Thoracic aorta (tissue), 2 donors: ENCODE measurements around the gene VSIG8. TPM values are rescaled to one million over a fixed set of nuclear protein-coding genes. Genes with fewer than 3 reads are reported as not detected.

Experiments
- ATAC-seq: fragments of 150-250 bp; one replicate; pipeline ENCODE4 v1.8.0; 2017; ENCODE audit warnings: low read depth; ENCODE audit not compliant: insufficient number of reproducible peaks, low FRiP score
- DNase-seq: peaks from one replicate; pipeline ENCODE4 v3.0.0-alpha.2; 2020; ENCODE audit warnings: low spot score
- H3K27ac ChIP-seq, 2 donors: fragments of 200-600 bp; sonication (generic); 1 replicate in 1 of 2; 2 replicates in 1 of 2; pipeline ENCODE4 v1.5.1; 2016; ENCODE audit warnings: mild to moderate bottlenecking in 2 of 2, moderate library complexity in 2 of 2
- H3K27me3 ChIP-seq: fragments of 200-600 bp; sonication (generic); replicated peaks from 2 replicates; pipeline ENCODE4 v1.6.0; 2016; ENCODE audit warnings: mild to moderate bottlenecking; ENCODE audit not compliant: insufficient read depth
- H3K36me3 ChIP-seq: fragments of 200-600 bp; sonication (generic); one replicate; pipeline ENCODE4 v1.5.1; 2016
- H3K4me1 ChIP-seq, 2 donors: fragments of 200-600 bp; sonication (generic); 1 replicate in 1 of 2; 2 replicates in 1 of 2; pipeline versions ENCODE4 v1.5.1 to v1.6.0; 2016; ENCODE audit warnings: low read depth in 2 of 2, mild to moderate bottlenecking in 1 of 2; ENCODE audit not compliant: control insufficient read depth in 1 of 2
- H3K4me3 ChIP-seq: fragments of 200-600 bp; sonication (generic); 2 replicates; pipeline ENCODE4 v1.5.1; 2016; ENCODE audit warnings: mild to moderate bottlenecking
- H3K9me3 ChIP-seq: fragments of 200-600 bp; sonication (generic); 2 replicates; pipeline ENCODE4 v1.5.1; 2016
- total RNA-seq, 2 donors: library from RNA; depleted of rRNA; stranded (reverse); fragments of >200 nt; gene quantifications; one replicate each; pipeline versions ENCODE4 v1.1.0 to v1.2.3, GENCODE V29; 2016
- TF ChIP-seq, protein P1 (sequence below): fragments of 200-600 bp; sonication (generic); IDR thresholded peaks from one replicate; pipeline ENCODE4 v1.5.1; 2019; ENCODE audit warnings: antibody characterized with exemption

Gene VSIG8
- total RNA-seq, 2 donors from 2014 or later = not detected

DNA sequence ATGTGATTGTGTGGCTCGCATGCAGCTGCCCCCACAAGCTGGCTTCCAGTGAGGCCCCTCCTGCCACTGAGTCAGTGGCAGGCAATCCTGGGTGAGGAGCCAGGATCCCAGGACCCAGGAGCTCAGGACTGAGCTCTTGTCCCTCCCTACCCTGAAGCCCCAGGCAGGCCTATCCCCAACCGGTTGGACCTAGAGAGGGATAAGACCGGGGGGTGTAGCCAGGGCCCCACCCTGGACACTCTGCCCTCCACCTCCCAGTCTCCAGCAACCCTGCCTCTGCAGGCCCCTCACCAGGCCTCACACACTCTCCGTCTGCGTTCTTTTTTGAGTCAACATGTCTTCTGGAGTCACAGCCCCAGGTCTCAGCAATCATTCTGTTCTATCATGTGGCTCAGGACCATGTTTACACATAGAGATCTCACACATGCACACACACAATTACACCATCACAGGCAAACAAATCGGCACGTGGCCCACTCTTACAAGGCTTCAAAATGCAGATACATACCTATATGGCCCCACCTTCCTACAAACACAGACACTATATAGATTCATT, 2.6 kb downstream of the VSIG8 start:
- Histone ChIP-seq H3K27me3 (no peaks in the 10 kb centered on the region), H3K4me1 (peaks cover 0 to 12% of the 10 kb centered on the region in 2 donors), H3K36me3 (no peaks in the 10 kb centered on the region), H3K27ac (no peak overlapping the region), H3K9me3 (no peaks in the 10 kb centered on the region), H3K4me3 (no peak overlapping the region)
- TF ChIP-seq, protein P1, sequence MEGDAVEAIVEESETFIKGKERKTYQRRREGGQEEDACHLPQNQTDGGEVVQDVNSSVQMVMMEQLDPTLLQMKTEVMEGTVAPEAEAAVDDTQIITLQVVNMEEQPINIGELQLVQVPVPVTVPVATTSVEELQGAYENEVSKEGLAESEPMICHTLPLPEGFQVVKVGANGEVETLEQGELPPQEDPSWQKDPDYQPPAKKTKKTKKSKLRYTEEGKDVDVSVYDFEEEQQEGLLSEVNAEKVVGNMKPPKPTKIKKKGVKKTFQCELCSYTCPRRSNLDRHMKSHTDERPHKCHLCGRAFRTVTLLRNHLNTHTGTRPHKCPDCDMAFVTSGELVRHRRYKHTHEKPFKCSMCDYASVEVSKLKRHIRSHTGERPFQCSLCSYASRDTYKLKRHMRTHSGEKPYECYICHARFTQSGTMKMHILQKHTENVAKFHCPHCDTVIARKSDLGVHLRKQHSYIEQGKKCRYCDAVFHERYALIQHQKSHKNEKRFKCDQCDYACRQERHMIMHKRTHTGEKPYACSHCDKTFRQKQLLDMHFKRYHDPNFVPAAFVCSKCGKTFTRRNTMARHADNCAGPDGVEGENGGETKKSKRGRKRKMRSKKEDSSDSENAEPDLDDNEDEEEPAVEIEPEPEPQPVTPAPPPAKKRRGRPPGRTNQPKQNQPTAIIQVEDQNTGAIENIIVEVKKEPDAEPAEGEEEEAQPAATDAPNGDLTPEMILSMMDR = no peak
- no peak for ATAC-seq
- no peak for DNase-seq

DNA sequence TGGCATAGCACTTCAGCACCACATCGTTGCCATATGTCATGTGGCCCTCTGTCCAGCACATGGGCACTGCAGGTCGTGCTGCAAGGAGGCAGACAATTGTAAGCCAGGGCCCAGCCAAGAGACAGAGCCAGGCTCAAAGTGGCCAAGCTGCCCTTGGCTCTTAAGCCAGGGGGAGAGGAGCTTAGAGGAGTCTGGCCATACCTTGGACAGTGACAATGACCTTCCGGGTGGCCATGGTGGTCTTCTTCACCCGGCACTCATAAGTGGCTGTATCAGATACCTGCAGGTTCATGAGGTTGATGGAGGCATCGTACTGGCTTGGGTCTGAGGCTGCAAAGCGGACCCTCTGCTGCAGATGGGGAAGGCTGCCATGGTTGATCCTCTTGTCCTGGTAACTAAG, 4.6 kb downstream of the VSIG8 start:
- Histone ChIP-seq H3K9me3 (no peaks in the 10 kb centered on the region), H3K4me1 (peaks cover 0 to 21% of the 10 kb centered on the region in 2 donors), H3K27me3 (no peaks in the 10 kb centered on the region), H3K36me3 (no peaks in the 10 kb centered on the region), H3K4me3 (no peak overlapping the region), H3K27ac (no peak overlapping the region)
- TF ChIP-seq, protein P1 = no peak
- no peak for DNase-seq
- no peak for ATAC-seq

DNA sequence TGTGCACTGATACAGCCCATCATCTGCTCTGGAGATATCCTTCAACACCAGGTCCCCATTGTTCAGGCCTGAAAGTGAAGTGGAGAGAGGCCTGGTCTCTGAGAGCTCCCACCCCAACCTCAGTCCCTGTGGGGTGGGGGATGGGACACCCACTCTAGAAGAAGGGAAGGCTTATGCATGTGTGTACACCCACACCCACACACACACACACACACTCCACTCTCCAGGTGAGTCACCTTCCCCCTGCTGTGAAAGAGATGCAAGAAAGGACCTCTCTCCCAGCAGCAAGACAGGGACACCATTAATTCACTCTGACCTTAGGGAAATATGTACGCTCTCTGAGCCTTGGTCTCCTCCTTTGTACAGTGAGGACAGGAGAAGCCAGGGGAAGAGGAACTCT, 5.9 kb downstream of the VSIG8 start:
- no peaks in the 10 kb centered on the region for H3K9me3 ChIP-seq
- ATAC-seq (no peak), DNase-seq (no peak)
- H3K27ac ChIP-seq = no peak overlapping the region
- no peak overlapping the region for H3K4me3 ChIP-seq
- no peaks in the 10 kb centered on the region for H3K27me3 ChIP-seq
- no peaks in the 10 kb centered on the region for H3K36me3 ChIP-seq
- TF ChIP-seq, protein P1 = no peak
- peaks cover 0 to 21% of the 10 kb centered on the region in 2 donors for H3K4me1 ChIP-seq

DNA sequence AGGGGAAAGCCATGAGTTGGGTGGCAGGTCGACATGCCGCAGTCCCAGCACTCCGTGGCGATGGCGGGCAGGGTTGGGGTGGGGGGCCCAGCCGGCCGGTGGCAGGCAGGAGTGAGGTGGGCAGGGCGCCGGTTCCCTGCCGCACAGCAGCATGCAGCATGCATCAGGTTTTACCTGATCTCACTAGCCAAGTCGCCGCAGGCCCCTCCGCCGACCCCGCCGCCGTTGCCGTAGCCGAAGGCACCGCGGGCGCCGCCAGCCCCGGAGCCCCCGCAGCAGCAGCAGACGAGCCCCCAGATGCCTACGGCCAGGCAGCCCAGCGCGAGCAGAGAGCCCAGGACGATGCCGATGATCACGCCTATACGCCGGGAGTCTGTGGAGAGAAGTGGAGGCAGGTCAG, 6.7 kb downstream of the VSIG8 start:
- Histone ChIP-seq H3K4me3 (peak overlapping the region; percentile 94), H3K27ac (peak overlapping the region; percentile 94 to 96), H3K4me1 (peaks cover 0 to 21% of the 10 kb centered on the region in 2 donors), H3K9me3 (no peaks in the 10 kb centered on the region), H3K36me3 (no peaks in the 10 kb centered on the region), H3K27me3 (no peaks in the 10 kb centered on the region)
- ATAC-seq (no peak), DNase-seq (no peak)
- TF ChIP-seq, protein P1 = no peak

DNA sequence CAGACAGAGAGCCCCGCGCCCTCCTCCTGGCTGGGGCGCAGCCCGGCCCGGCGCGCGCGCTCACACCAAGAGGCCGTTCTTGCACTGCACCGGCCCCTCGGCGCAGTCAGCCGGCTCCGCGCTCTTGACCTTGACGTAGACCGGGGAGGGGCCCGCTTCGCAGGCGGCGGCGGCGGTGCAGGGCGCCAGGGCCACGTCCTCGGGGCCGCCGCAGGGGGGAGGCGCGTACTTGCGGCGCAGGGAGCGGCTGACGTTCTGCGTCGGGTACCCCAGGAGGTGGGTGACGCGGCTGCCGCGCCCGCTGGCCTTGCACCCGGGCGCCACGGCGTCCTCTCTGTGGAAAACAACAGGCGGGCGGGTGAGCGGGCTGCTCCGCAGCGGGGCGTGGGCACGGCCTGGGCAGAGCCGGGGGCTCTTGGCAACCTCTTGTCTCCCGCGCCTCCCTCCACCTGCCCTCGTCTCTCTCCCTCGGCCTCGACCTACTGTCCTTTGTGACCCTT, 7.7 kb downstream of the VSIG8 start:
- DNase-seq = peak; percentile 41
- H3K27me3 ChIP-seq = no peaks in the 10 kb centered on the region
- H3K4me3 ChIP-seq = peak overlapping the region; percentile 94
- H3K27ac ChIP-seq = peak overlapping the region; percentile 94 to 96
- TF ChIP-seq, protein P1 = peak; percentile 35
- ATAC-seq = peak; percentile 67
- H3K9me3 ChIP-seq = no peaks in the 10 kb centered on the region
- no peaks in the 10 kb centered on the region for H3K36me3 ChIP-seq
- peaks cover 0 to 21% of the 10 kb centered on the region in 2 donors for H3K4me1 ChIP-seq
